GM21367 (cell line): ENCODE results near the gene OXCT1.
"Not testable (repeated sequence)": the region's sequence is repeated elsewhere in the genome, so short reads cannot be mapped to it uniquely, and the experiment has no call there.

ENCODE experiments used
- ATAC-seq: cut with Tn5 transposase; IDR thresholded peaks from one replicate; pipeline ENCODE4 v1.9.1; 2021; ENCODE audit not compliant: unreplicated experiment

The OXCT1 gene

DNA sequence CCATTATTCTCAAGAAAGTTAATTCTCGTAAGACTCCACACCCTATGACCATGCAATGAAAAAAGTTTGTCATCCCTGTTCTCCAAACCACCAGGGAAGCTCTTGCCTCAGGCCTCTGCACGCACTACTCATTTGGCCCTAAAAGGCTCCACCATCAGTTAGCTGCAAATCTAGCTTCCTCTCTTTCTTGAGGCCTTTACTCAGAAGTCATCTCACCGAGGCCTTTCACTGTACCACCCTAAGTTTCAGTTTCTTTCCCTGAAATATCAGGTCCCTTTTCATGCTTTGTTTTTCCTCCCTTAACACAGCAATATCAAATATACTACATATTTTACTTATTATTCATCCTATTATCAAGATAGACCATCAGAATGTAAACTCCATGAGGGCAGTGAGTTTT is 39.1 kb downstream of the OXCT1 start:
- ATAC-seq, result peak; percentile 84

DNA sequence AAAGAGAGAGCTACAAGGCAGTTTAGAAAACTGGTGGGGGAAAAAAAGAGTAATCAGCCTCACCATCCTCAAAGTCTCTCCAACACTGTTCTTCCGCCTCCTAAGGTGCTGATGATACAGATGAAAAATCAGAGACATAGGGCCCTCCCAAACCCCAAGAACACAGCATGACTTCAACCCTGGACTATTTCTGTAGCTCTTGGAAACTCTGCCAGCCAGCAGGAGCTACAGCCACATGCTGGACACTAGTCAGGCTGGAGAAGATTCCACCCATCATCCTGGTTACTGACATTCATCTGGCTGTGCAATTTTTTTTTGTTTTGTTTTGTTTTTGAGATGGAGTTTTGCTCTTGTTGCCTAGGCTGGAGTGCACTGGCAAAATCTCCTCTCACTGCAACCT is 42.4 kb downstream of the OXCT1 start:
- no peak for ATAC-seq

DNA sequence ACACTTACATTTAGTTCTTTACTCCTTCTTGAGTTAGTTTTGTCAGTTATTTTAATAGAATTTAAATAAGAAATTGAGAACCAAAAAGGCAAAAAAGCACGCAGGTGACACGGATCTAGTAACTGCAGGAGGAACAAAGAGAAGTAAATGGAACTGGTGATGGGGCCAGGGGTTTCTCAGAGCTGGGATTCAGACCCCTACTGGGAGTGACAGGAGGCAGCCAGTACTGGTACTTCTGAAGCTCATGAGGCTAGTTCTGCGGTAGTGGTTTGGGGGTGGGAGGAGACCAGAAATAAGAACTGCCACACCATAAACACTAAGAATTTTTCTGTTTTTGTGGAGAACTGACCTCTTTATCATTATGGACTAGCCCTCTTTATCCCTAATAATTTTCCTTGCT is 48.2 kb downstream of the OXCT1 start:
- ATAC-seq, result no peak

DNA sequence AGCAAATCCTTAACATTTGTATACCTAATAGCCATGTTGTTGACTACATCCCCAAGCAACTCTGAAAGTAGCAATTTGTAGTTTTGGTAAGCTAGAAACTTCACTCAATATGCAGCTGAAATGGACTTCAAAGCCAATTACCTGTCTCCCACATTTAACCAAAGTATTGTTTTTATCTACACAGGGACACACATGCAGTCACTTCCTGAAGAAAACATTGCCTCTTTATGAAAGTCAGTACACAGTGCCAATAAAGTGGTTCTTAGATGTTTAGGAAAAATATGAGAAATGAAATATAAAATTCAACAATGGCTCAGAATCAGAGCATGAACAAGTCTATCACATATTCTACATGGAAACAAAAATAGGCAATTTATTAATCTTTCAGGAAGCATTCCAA is 49.2 kb downstream of the OXCT1 start:
- ATAC-seq, result no peak

DNA sequence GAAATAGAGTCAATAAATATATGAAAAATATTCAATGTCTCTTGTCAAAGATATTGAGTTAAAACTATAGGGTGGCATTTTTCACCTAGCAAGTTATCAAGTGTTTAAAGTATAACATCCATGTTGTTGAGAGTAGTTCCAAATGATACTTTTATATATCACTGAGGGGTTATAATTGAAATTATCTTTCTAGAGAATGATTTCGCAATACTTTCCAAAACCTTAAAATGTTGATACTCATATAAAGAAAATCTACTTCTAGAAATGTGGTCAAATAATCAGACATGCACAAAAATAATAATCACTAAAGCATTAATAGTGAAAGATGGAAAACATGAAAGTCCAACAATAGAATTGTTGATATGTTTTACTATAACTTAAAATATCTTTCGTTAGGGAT is 50.1 kb downstream of the OXCT1 start:
- no peak for ATAC-seq

DNA sequence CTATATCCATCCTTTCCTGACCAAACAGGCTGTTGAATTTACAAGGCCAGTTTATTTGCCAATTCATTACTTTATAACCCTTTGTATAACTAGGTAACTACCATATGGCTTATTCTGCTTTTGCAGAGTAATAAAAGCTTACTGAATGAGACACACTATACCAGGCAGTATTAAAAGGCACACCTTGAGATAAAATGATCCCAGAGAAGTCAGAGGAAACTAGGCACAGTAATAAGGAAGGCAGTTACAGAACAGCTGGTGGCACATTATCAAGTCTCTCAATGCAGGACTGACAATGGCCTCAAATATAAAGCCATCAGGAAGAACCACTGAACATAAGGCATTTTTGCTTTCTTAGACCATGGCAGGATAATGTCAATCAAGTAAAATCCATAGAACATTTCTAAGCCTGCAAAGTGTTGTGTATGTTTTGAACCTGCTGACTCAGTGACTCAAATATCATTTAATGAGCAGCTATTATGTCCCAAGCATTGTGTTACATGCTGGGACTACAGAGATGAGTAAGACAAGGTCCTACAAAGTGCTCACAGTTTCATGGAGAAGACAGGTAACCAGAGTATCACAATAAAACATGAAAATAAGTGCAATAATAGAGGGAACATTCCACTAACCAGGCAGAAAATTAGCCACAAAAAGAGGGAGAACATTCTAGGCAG is 52.5 kb downstream of the OXCT1 start:
- ATAC-seq, result no peak

DNA sequence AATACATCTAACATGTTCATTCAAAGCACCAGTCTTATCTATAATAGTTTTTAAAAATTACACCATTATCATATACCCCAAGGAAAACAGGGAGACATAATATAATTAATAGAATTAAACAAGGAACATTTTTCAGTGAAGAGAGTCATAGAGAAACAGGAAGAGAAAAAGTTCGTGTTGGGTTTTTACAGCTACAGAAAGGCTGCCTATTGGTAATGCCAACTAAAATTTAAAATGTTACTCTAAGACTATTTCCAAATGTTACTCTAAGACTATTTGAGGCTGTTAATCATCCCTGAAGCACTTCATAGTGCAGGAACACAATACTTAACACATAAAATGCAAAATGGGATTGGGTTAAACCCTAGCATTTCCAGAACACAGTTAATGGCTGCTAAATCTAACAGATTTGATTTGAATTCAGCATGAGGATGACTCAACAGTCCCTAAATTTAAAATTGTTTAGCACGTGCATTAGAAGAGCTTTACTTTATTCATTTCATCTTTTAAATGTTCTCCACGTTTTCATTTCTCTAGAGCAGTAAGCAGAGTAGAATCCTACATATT is 54.5 kb downstream of the OXCT1 start:
- no peak for ATAC-seq

DNA sequence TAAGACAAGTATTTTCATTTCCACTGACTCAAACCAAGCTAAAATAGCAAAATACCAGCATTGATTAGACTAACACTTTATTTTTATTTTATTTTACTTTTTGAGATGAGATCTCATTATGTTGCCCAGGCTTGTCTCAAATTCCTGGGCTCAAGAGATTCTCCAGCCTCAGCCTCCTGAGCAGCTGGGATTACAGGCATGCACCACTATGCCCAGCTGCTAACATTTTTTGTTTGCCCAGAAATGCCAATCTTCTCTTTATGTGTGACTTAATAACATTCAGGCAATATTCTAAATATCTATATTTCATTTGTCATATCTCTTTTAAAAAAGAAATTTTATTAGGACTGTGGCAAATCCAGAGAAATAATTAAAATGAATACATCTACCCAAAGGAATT is 55.0 kb downstream of the OXCT1 start:
- ATAC-seq, result no peak

DNA sequence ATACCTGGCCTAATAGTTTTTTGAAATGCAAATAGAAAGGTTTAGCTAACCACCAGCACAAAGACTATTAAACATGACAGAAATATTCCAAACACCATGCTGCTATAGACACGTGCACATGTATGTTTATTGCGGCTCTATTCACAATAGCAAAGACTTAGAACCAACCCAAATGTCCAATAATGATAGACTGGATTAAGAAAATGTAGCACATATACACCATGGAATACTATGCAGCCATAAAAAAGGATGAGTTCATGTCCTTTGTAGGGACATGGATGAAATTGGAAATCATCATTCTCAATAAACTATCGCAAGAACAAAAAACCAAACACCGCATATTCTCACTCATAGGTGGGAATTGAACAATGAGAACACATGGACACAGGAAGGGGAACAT is 55.9 kb downstream of the OXCT1 start:
- not testable (repeated sequence) for ATAC-seq

DNA sequence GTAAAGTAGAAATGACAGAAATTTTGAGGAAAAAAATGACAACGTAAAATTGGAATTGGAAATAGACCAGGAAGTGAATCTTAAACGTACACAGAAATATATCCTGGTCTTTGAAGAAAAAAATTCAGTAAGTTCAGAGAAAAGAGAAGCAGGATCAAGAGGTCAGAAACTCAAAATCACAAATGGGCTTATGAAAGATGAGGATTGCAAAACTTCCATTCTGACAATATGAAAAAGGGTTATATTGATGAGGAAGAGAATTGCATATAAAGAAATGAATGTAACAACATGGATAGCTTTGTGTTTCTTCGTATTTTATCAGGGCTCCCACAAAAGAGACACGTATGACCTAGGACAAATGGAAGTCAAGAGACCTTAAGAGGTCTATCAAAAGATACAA is 58.1 kb downstream of the OXCT1 start:
- ATAC-seq, result no peak

DNA sequence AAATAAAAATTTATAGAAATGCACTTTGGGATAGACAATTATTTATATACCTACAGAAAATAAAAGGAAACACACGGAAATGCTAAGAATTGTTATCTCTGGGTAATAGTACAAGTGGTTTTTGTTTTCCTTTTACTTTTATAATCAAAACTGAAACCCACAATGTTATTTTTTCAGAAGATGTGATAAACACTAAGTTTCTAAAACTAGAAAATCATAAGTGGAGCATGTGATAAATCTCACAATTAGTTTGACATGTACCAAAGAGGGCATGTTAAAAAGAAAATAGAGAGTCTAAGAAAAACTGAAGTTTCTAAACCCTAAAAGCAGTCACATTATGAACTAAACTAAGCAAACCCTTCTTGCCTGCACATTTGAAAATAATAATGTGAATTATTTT is 61.1 kb downstream of the OXCT1 start:
- peak; percentile 65 for ATAC-seq

DNA sequence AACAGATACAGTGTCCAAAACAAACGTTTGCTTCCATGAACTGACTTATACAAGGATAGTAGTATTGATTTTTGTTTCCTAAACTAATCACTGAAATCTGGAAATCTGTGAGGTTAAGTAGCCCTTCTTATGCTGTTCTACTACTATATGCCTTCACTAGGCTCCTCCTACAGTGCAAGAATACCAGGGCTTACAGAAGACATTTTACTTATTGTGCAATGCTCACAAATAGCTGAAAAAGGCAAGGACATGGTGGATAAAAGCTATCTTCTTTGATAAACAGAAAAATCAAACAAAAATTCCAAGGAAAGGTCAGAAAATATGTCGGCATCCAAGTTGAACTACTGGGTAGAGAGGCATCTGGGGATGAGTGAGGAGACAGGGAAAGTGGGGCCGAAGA is 61.9 kb downstream of the OXCT1 start:
- no peak for ATAC-seq

DNA sequence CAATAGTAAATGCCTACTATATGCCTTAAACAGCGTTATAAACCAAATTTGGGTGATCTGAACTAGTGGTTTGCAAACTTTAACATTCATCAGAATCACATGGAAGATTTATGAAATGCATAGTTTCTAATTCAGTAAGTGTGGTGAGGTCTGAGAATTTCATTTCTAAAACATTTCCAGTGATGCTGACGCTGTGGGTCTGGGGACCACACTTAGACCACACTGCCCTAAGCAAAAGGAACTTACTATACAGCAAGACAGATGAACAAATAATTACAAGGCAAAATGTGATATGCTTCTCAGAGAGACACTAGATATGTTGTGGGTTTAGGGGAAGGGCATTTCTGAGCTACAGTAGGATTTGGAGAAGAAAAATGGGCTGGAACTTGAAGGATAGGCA is 72.6 kb downstream of the OXCT1 start:
- no peak for ATAC-seq

DNA sequence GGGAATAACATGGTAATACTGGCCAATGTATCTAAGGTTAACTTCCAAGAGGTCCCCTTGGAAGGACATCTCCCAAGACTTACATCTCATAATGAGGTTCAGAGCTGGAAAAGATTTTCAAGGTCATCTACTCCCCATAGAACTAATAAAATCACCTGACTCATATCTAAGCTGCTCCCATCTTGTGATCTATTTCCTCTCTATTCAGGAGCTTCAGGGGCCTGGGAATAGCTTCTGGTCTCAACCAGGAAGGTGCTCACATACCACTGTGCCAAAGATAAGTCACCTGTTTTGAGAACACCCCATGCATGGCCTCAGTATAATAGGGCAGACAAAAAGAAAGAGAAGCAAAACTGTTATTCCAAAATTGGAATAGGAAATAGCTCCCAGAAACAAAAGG is 74.2 kb downstream of the OXCT1 start:
- ATAC-seq, result no peak

DNA sequence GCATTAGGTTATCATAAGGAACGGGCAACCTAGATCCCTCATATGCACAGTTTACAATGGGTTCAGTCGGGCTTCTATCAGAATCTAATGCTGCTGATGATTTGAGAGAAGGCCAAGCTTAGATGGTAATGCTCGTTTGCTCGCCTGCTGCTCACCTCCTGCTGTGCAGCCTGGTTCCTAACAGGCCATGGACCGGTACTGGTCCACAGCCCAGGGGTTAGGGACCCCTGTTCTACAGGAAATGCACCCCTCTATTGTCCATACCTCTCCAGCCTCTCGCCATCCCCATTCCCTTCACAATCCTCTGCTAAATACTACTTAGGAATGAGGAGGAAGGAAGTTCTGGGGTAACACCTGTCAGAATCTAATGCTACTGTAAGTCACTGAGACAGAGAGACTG is 75.1 kb downstream of the OXCT1 start:
- no peak for ATAC-seq

DNA sequence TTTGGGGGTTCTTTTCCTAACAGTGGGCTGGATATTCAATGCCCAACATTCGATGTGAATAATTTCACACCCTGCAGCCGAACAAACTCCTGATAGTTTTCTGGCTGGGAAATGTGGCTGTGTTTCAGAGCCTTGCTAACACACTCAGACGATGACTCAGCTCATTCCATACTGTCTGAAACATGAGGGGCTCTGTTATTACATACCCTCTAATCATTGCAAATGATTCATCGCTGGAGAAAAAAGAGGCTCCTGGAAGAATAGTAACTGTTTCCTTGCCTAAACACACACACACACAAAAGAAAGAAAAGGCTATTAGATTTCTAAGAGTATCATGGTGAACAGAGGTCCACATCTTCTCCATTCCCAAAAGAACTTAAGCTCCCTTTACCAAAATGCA is 75.8 kb downstream of the OXCT1 start:
- ATAC-seq, result no peak

DNA sequence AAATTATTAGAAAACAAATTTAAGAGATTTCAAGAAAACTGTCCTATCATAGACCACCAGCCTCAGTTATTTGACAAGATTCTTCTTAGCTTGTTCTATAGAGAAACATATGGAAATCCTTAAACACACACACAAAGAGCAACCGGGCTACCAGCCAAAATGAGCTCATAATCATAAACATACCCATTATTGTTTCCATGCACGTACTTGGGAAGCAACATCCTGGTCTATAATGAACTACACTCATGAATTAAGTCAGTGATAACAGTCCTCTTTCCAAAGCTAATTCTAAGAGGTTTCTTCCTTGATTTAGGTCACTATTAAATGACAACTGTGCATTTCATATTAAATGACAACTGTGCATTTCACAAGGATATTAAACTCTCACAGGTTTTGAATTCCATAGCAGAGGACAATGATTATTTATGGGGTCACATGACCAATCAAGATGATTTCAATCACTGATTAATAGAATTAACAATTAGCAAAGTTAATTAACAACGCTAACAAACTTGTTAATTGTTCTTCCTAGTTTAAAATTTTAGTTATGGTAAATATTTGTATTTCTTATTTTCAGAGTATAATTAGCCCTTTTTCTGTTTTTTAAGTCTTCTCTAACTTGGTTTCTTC is 77.0 kb downstream of the OXCT1 start:
- no peak for ATAC-seq

DNA sequence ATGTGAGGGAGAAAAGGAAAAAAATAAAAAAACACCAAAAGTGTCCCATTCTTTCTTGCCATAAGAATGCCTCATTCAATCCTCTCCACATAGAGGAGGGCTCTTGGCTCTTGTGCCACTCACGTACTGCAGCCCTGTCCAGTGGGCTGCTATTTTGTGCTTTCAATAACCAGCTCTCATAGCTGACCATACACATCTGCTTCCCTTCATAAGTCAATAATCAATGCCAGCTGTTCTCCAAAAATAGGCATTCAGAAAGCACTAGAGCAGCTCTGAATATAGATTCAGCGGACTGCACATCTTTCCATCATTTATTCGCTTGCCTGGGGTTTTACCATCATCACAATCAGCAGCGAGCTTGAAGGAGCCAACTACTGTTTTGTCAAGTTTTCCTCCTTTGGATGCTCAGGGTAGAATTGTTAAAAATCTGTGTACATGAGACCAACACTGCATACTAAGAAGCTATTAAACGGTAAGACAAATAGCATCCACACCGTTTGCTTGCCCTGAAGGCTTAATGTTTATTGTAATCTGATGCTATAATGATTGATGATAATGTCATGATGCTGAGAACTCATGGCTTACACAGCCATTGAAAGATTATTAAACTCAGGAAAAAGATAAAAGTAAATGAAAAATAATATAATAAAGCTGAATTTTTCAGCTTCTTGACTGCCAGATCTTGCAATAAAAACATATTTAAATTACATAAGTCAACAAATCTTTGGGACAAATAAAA is 80.0 kb downstream of the OXCT1 start:
- no peak for ATAC-seq

DNA sequence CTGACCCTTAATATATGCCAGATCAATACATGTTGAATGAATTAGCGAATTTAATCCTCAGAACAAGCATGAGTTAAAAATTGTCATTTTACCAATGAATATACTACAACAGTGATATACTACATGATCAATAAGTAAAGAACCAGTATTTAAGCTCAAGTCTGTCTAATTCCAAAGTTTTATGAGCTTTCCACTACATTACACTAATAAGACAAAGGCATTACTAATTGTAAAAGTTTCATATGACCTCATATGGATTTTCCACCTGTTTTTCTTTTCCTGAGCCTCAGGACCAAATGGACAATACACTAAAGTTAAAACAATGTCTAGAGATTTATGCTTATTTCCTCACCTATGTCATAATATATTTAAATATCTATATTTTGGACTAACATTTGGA is 80.8 kb downstream of the OXCT1 start:
- ATAC-seq, result no peak

DNA sequence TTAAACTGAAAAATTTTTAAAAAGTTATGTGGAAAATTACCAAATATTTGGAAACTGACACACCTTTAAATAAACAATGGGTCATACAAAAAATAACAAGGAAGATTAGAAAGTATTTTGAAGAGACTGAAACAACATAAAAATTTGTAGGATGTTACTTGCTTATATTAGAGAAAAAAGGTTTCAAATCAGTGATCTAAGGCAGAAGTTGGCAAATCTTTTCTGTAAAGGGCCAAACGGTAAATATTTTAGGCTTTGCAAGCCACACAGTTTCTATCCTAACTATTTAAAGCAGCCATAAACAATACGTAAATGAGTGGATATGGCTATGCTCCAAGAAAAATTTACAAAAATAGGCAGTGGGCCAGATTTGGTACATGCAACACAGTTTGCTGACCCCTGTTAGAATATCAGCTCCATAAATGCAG is 81.3 kb downstream of the OXCT1 start:
- ATAC-seq, result no peak

DNA sequence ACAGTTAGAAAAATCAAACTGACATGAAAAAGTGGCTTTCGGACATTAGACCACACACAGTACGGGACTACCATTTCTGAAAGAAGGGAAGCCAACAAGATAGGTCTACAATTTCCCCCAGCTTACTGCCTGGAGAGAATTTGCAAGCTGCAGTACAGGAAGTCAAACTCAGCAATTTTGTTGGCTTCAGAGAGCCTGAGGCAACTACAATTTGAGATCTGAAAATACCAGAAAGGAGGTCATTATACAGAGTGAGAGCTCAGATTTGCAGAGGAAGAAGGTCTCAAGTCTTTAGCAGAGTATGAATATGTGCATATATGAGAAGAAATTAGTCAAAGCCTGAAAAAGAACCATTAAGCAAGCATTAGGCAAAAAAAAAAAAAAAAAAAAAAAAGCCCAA is 83.0 kb downstream of the OXCT1 start:
- ATAC-seq, result no peak

DNA sequence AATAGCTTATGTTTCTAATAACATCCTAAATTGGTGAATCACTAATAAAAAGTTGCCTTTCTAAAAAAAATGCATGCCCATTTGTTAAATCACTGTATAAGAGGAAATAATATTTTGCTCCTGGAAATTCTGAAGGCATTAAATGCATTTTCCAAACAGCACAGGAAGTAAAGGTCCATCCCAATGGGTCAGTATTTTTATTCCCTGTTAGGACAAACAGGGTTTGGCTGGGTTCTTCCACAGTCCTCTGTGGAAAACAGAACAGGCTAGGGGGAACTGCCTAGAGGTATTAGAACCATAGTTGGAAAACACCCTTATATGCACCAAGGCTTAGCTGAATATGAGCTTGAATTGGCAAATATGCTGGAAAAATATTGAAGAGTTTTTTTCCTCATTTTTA is 85.2 kb downstream of the OXCT1 start:
- ATAC-seq, result no peak
